Astrocyte (in vitro differentiated cells and primary cell): ENCODE measurements around the gene TNFAIP2. TPM values are rescaled to one million over a fixed set of nuclear protein-coding genes. Genes with fewer than 3 reads are reported as not detected.

Source experiments
- DNase-seq: peaks from one replicate; pipeline ENCODE4 v3.0.0-alpha.2; 2010; ENCODE audit warnings: low read depth
- FAIRE-seq: peaks from 2 replicates; lab custom pipeline; 2011; peaks lifted over from hg19 to GRCh38; lab: Jason Lieb, UNC
- H2AFZ ChIP-seq: 2 replicates; pipeline ENCODE4 v1.6.0; 2012; ENCODE audit warnings: low read depth, low read length, inconsistent platforms
- H3K27ac ChIP-seq: 2 replicates; pipeline ENCODE4 v1.5.1; 2011; ENCODE audit warnings: low read depth, low read length, inconsistent platforms
- H3K27me3 ChIP-seq: 2 replicates; pipeline ENCODE4 v1.6.0; 2011; ENCODE audit warnings: low read length, inconsistent platforms; ENCODE audit not compliant: insufficient read depth
- H3K36me3 ChIP-seq: 2 replicates; pipeline ENCODE4 v1.5.1; 2011; ENCODE audit warnings: low read length, inconsistent platforms; ENCODE audit not compliant: insufficient read depth
- H3K4me1 ChIP-seq: 2 replicates; pipeline ENCODE4 v1.5.1; 2011; ENCODE audit warnings: low read length, inconsistent platforms; ENCODE audit not compliant: insufficient read depth
- H3K4me2 ChIP-seq: 2 replicates; pipeline ENCODE4 v1.6.0; 2012; ENCODE audit warnings: low read length, inconsistent platforms
- H3K4me3 ChIP-seq: 2 replicates; pipeline ENCODE4 v1.5.1; 2011; ENCODE audit warnings: low read depth, mild to moderate bottlenecking, low read length, inconsistent platforms; ENCODE audit not compliant: insufficient read depth
- H3K79me2 ChIP-seq: 2 replicates; pipeline ENCODE4 v1.6.0; 2012; ENCODE audit warnings: mild to moderate bottlenecking, low read length, inconsistent platforms; ENCODE audit not compliant: insufficient read depth
- H3K9ac ChIP-seq: 2 replicates; pipeline ENCODE4 v1.6.0; 2012; ENCODE audit warnings: mild to moderate bottlenecking, low read length, inconsistent platforms
- H3K9me3 ChIP-seq: 2 replicates; pipeline ENCODE4 v1.5.1; 2012; ENCODE audit warnings: low read depth, mild to moderate bottlenecking, low read length, inconsistent platforms; ENCODE audit not compliant: insufficient read depth
- H4K20me1 ChIP-seq: 2 replicates; pipeline ENCODE4 v1.6.0; 2012; ENCODE audit warnings: low read length, inconsistent platforms; ENCODE audit not compliant: insufficient read depth
- H3K27ac Mint-ChIP-seq: one replicate; pipeline ENCODE4 v1.8.0; 2021; ENCODE audit warnings: mild to moderate bottlenecking, mixed read lengths; ENCODE audit not compliant: unreplicated experiment
- H3K27me3 Mint-ChIP-seq: one replicate; pipeline ENCODE4 v1.8.0; 2021; ENCODE audit warnings: low read depth, mixed read lengths; ENCODE audit not compliant: unreplicated experiment
- H3K36me3 Mint-ChIP-seq: one replicate; pipeline ENCODE4 v1.8.0; 2021; ENCODE audit warnings: low read depth, mixed read lengths; ENCODE audit not compliant: unreplicated experiment
- H3K4me1 Mint-ChIP-seq: one replicate; pipeline ENCODE4 v1.8.0; 2021; ENCODE audit warnings: low read depth, mixed read lengths; ENCODE audit not compliant: unreplicated experiment
- H3K4me3 Mint-ChIP-seq: one replicate; pipeline ENCODE4 v1.8.0; 2021; ENCODE audit warnings: mild to moderate bottlenecking, moderate library complexity, mixed read lengths; ENCODE audit not compliant: unreplicated experiment
- H3K9me3 Mint-ChIP-seq: one replicate; pipeline ENCODE4 v1.8.0; 2021; ENCODE audit warnings: mild to moderate bottlenecking, mixed read lengths; ENCODE audit not compliant: unreplicated experiment
- CTCF ChIP-seq: IDR thresholded peaks from 2 replicates; pipeline ENCODE4 v1.5.1; 2011; ENCODE audit warnings: low read depth, mild to moderate bottlenecking, inconsistent platforms, low read length, moderate library complexity; ENCODE audit not compliant: insufficient read depth
- EZH2 ChIP-seq: IDR thresholded peaks from 2 replicates; pipeline ENCODE4 v1.6.1; 2012; ENCODE audit warnings: mild to moderate bottlenecking, low read length, inconsistent platforms; ENCODE audit not compliant: insufficient read depth
- total RNA-seq: library from RNA; stranded (reverse); gene quantifications from 2 replicates; pipeline ENCODE4 v1.2.1, GENCODE V29; 2021

Gene TNFAIP2
- total RNA-seq, 1 donor from 2014 or later = 29.5 TPM

GRCh38 chr14:103107455-103107854 is 15.8 kb upstream of the TNFAIP2 start:
- FAIRE-seq (no peak), DNase-seq (no peak)
- TF ChIP-seq EZH2 (peak; percentile 3), CTCF (no peak)
- no peak overlapping the region for H3K9ac ChIP-seq
- no peak overlapping the region for H3K4me3 ChIP-seq
- peaks cover 33% of the 10 kb centered on the region for H3K4me1 ChIP-seq
- no peaks in the 10 kb centered on the region for H3K36me3 ChIP-seq
- H3K4me3 Mint-ChIP-seq = no peak overlapping the region
- peaks cover 3% of the 10 kb centered on the region for H3K9me3 Mint-ChIP-seq
- H3K27ac ChIP-seq = no peak overlapping the region
- no peaks in the 10 kb centered on the region for H3K9me3 ChIP-seq
- no peaks in the 10 kb centered on the region for H4K20me1 ChIP-seq
- peaks cover 11% of the 10 kb centered on the region for H3K4me1 Mint-ChIP-seq
- peaks cover 14% of the 10 kb centered on the region for H3K27me3 Mint-ChIP-seq
- H3K79me2 ChIP-seq = no peaks in the 10 kb centered on the region
- H3K27me3 ChIP-seq = peaks cover 19% of the 10 kb centered on the region
- no peak overlapping the region for H3K27ac Mint-ChIP-seq
- H3K36me3 Mint-ChIP-seq = peaks cover 2% of the 10 kb centered on the region
- H3K4me2 ChIP-seq = no peak overlapping the region
- no peak overlapping the region for H2AFZ ChIP-seq

GRCh38 chr14:103107941-103108748 is 15.1 kb upstream of the TNFAIP2 start:
- H3K9ac ChIP-seq = no peak overlapping the region
- no peak overlapping the region for H3K27ac Mint-ChIP-seq
- H3K36me3 Mint-ChIP-seq = peaks cover 2% of the 10 kb centered on the region
- peaks cover 14% of the 10 kb centered on the region for H3K27me3 ChIP-seq
- TF ChIP-seq EZH2 (no peak), CTCF (no peak)
- H3K79me2 ChIP-seq = no peaks in the 10 kb centered on the region
- H3K4me2 ChIP-seq = peak overlapping the region; percentile 59
- H3K27ac ChIP-seq = peak overlapping the region; percentile 9
- H3K9me3 ChIP-seq = no peaks in the 10 kb centered on the region
- H3K4me1 Mint-ChIP-seq = peaks cover 11% of the 10 kb centered on the region
- H3K27me3 Mint-ChIP-seq = peaks cover 11% of the 10 kb centered on the region
- no peak overlapping the region for H3K4me3 ChIP-seq
- peaks cover 33% of the 10 kb centered on the region for H3K4me1 ChIP-seq
- FAIRE-seq (no peak), DNase-seq (no peak)
- H3K4me3 Mint-ChIP-seq = no peak overlapping the region
- no peaks in the 10 kb centered on the region for H3K36me3 ChIP-seq
- no peaks in the 10 kb centered on the region for H4K20me1 ChIP-seq
- no peak overlapping the region for H2AFZ ChIP-seq
- peaks cover 3% of the 10 kb centered on the region for H3K9me3 Mint-ChIP-seq

DNA sequence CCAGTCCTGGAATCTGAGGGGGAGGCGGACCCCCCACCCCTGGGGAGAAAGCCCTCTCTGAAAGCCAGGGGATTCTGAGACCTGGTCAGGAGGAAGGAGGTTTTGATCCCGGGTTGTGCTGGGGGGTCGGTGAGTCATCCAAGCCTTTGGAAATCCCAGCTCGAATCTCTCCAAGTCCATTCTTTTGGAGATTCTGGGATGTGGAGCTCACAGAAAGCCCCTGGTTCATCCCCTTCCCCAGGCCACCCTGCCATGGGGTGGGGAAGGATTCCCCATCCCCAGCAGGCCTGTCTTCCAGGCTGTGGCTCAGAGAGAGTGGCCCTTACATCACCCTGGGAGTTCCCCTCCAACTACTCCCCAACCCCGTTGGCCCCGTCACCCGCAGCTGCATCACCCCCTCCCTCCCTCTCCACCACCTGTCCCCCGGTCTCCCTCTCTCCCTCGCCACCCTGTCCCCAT is 14.5 kb upstream of the TNFAIP2 start:
- FAIRE-seq (no peak), DNase-seq (peak; percentile 20)
- Mint-ChIP-seq H3K4me1 (peaks cover 11% of the 10 kb centered on the region), H3K27ac (peak overlapping the region; percentile 18), H3K36me3 (no peaks in the 10 kb centered on the region), H3K9me3 (peaks cover 3% of the 10 kb centered on the region), H3K4me3 (no peak overlapping the region), H3K27me3 (peaks cover 7% of the 10 kb centered on the region)
- Histone ChIP-seq H3K27me3 (peaks cover 9% of the 10 kb centered on the region), H3K9ac (no peak overlapping the region), H3K4me2 (peak overlapping the region; percentile 59), H3K9me3 (no peaks in the 10 kb centered on the region), H4K20me1 (no peaks in the 10 kb centered on the region), H2AFZ (no peak overlapping the region), H3K79me2 (no peaks in the 10 kb centered on the region), H3K27ac (peak overlapping the region; percentile 9), H3K36me3 (no peaks in the 10 kb centered on the region), H3K4me3 (no peak overlapping the region), H3K4me1 (peaks cover 33% of the 10 kb centered on the region)
- TF ChIP-seq EZH2 = no peak
